ES-I3 (cell line): ENCODE measurements around the gene RAPH1.
"Not testable (repeated sequence)": the region's sequence is repeated elsewhere in the genome, so short reads cannot be mapped to it uniquely, and the experiment has no call there.

Experiments
- H3K36me3 ChIP-seq: 2 replicates; pipeline ENCODE4 v1.6.1; 2013; ENCODE audit warnings: mild to moderate bottlenecking, low read length, control low read depth, moderate library complexity; ENCODE audit not compliant: insufficient read depth
- H3K4me1 ChIP-seq: 2 replicates; pipeline ENCODE4 v1.6.1; 2013; ENCODE audit warnings: mild to moderate bottlenecking, control low read depth, low read length; ENCODE audit not compliant: insufficient read depth
- H3K9ac ChIP-seq: 2 replicates; pipeline ENCODE4 v1.6.1; 2013; ENCODE audit warnings: low read depth, mild to moderate bottlenecking, low read length, moderate library complexity
- H3K9me3 ChIP-seq: 2 replicates; pipeline ENCODE4 v1.6.1; 2013; ENCODE audit warnings: mild to moderate bottlenecking, low read length, moderate library complexity; ENCODE audit not compliant: control insufficient read depth, insufficient read depth

RAPH1 gene

DNA sequence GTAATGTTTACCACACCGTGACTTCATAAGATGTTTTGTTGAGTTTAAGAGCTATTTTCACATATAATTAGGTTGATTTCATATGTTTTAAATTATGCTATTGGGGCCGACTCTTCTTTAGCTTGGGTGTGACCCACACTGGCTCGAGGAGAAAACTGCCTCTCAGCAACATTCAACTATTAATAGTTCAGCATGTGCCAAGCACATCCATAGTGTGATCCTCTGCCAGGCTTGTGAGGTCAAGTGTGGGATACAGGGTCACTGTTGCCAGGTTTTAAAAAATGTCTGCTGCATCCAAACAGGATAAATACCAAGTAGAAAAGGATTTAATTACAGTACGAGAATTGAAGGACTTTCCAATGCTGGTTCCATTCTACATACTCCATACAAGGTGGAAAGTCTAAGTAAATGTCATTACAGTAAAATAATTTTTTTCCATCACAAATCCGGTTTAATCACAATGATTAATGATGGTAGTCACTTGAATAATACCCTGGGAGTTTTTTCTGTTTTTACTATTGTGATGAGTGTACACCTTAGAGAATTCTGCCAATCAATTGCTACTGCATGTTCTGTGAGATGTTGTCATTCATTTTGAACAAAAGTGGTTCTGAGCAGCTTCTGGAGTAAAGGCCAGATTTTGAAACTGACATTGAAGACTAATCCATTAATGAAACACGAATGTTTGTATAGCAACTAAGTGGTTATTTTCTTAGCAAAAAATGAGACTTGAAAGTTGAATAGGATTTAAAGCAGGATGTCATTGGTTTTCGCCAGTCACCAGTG is 122.4 kb downstream of the RAPH1 start:
- H3K4me1 ChIP-seq: no peaks in the 10 kb centered on the region
- H3K9ac ChIP-seq: no peak overlapping the region
- H3K9me3 ChIP-seq: no peaks in the 10 kb centered on the region
- H3K36me3 ChIP-seq: peaks cover 7% of the 10 kb centered on the region

GRCh38 chr2:203407496-203407895 is 127.6 kb downstream of the RAPH1 start:
- H3K9me3 ChIP-seq: no peaks in the 10 kb centered on the region
- peaks cover 4% of the 10 kb centered on the region; the same call in 1 of the 2 replicates for H3K36me3 ChIP-seq
- H3K4me1 ChIP-seq: no peaks in the 10 kb centered on the region
- H3K9ac ChIP-seq: no peak overlapping the region

GRCh38 chr2:203404996-203405395 is 130.1 kb downstream of the RAPH1 start:
- Histone ChIP-seq H3K4me1 (no peaks in the 10 kb centered on the region), H3K9ac (no peak overlapping the region), H3K9me3 (no peaks in the 10 kb centered on the region), H3K36me3 (peaks cover 4% of the 10 kb centered on the region; the same call in 1 of the 2 replicates)

DNA sequence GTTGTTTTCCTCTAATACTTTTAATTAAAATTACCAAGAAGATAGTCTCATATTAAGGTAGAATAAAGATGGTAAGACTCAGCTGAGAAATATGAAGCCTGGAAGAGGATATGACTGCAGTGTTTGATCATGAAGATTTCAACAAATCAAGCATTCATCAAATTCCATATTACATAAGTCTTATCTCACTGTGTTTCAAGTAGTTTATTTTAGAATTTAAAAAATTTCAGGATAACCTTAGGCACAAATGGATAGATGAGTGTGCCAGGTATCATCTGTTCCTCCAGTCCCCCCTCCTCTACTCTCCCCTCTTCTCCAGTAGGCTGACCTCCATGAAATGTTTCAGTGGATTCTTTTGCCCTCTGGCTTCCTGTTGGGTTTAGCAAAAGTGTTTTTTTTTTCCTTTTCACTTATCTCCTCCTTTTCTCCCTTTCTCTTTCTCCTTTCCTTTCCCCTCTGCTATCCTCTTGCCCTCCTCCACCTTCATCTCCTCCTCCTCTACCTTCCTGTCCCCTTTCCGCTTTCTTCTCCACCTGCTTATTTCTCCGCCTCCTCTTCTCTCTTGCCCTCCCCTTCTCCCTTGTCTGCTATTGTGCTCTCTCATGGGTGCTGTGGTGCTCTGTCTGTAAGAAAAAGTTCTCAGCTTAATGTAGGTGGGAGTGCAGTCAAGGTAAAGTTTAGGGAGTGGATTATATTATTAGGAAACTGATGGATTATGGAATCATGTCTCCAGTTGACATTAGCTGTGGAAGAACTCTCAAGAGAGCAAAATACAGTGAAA is 134.1 kb downstream of the RAPH1 start:
- Histone ChIP-seq H3K9me3 (no peaks in the 10 kb centered on the region), H3K9ac (no peak overlapping the region), H3K4me1 (no peaks in the 10 kb centered on the region; the same call in 1 of the 2 replicates), H3K36me3 (peaks cover 4% of the 10 kb centered on the region; the same call in 1 of the 2 replicates)

GRCh38 chr2:203399031-203399430 is 136.1 kb downstream of the RAPH1 start:
- H3K4me1 ChIP-seq: no peaks in the 10 kb centered on the region; the same call in 1 of the 2 replicates
- H3K36me3 ChIP-seq: peaks cover 4% of the 10 kb centered on the region; the same call in 1 of the 2 replicates
- no peaks in the 10 kb centered on the region for H3K9me3 ChIP-seq

GRCh38 chr2:203396667-203397066 is 138.4 kb downstream of the RAPH1 start:
- H3K4me1 ChIP-seq: no peaks in the 10 kb centered on the region; the same call in 1 of the 2 replicates
- no peaks in the 10 kb centered on the region for H3K36me3 ChIP-seq
- no peak overlapping the region for H3K9ac ChIP-seq
- H3K9me3 ChIP-seq: no peaks in the 10 kb centered on the region

More at GRCh38 chr2:203399031-203399430, 136.1 kb downstream of the RAPH1 start:
- no peak overlapping the region for H3K9ac ChIP-seq

DNA sequence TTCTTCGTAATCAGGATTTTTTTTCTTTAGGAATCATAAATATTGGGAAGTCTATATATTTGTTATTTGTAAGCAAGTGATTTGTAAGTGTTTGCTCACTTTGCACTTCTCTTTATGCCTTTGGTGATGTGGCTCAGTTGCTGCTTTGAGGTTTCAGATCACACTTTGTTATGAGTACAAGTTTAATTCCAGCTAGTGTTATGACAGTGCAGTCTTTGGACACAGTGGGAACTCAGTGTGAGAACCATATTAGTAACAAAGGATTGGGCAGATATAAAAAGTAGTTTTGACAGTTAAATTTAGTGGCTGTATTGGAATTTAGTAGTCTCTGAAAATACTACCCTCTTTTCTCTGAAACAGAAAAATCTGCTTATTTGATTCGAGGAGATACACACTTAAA is 139.2 kb downstream of the RAPH1 start:
- Histone ChIP-seq H3K36me3 (no peaks in the 10 kb centered on the region), H3K9me3 (no peaks in the 10 kb centered on the region), H3K4me1 (no peaks in the 10 kb centered on the region; the same call in 1 of the 2 replicates), H3K9ac (no peak overlapping the region)

GRCh38 chr2:203394519-203395227 is 140.4 kb downstream of the RAPH1 start:
- H3K4me1 ChIP-seq: no peaks in the 10 kb centered on the region; the same call in 1 of the 2 replicates
- no peak overlapping the region for H3K9ac ChIP-seq
- no peaks in the 10 kb centered on the region for H3K9me3 ChIP-seq
- H3K36me3 ChIP-seq: no peaks in the 10 kb centered on the region

DNA sequence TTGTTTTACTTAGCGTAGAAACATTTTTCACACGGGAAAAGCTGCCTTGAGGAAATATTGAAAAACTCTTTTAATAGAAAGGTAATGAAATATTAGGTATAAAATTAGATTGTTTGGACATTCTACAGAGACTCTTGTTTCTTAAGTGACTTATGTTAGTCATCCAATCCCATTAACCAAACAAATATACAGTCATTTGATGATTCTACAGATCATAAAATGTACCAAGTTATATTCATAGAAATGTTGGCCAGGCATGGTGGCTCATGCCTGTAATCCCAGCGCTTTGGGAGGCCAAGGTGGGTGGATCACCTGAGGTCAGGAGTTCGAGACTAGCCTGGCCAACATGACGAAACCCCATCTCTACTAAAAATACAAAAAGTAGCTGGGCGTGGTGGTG is 146.9 kb downstream of the RAPH1 start:
- H3K36me3 ChIP-seq, H3K9ac ChIP-seq, H3K9me3 ChIP-seq, H3K4me1 ChIP-seq: not testable (repeated sequence)

GRCh38 chr2:203383038-203383437 is 152.1 kb downstream of the RAPH1 start:
- Histone ChIP-seq H3K4me1 (no peaks in the 10 kb centered on the region), H3K36me3 (peaks cover 3% of the 10 kb centered on the region; the same call in 1 of the 2 replicates), H3K9me3 (no peaks in the 10 kb centered on the region), H3K9ac (no peak overlapping the region)

DNA sequence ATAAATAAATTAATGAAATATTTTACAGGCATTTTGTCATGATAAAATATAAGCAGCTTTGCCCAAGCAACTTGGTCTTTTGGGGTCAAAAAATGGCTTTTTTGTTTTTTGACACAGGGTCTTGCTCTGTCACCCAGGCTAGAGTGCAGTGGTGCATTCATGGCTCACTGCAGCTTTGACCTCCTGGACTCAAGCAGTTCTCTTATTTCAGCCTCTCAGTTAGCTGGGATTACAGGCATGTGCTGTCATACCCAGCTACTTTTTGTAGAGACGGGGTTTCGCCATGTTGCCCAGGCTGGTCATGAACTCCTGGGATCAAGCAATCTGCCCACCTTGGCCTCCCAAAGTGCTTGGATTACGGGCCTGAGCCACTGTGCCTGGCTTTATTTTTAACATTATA is 155.9 kb downstream of the RAPH1 start:
- Histone ChIP-seq H3K36me3 (peaks cover 3% of the 10 kb centered on the region; the same call in 1 of the 2 replicates), H3K9ac (no peak overlapping the region), H3K9me3 (no peaks in the 10 kb centered on the region), H3K4me1 (no peaks in the 10 kb centered on the region)

DNA sequence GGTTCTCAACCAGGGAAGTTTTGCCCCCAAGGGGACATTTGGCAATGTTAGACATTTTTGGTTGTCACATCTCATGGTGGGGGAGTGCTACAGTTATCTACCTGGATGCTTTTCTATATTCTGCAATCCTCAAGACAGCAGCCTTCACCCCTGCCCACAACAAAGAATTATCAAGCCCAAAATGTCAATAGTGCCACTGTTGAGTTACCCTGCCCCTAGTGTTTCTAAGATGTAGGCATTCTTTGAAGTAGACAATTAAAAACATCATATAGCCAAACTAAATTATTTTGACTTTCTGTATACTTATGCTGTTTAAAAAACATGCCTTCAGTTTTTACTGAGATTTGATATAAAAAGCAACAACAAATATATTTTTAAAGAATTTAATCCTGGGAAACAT is 158.9 kb downstream of the RAPH1 start:
- H3K9me3 ChIP-seq: no peaks in the 10 kb centered on the region
- no peaks in the 10 kb centered on the region; the same call in 1 of the 2 replicates for H3K36me3 ChIP-seq
- no peak overlapping the region for H3K9ac ChIP-seq
- H3K4me1 ChIP-seq: no peaks in the 10 kb centered on the region

GRCh38 chr2:203372706-203373105 is 162.4 kb downstream of the RAPH1 start:
- H3K9me3 ChIP-seq, H3K36me3 ChIP-seq, H3K4me1 ChIP-seq, H3K9ac ChIP-seq: not testable (repeated sequence)
